Lower lobe of right lung (tissue), 2 donors: ENCODE results near the gene ITGB8. TPM values are rescaled to one million over a fixed set of nuclear protein-coding genes. Genes with fewer than 3 reads are reported as not detected.

Experiments used
- ATAC-seq, 2 donors: fragments of 200-7000 bp; cut with Tn5 transposase; one replicate each; pipeline ENCODE4 v1.9.1; 2020 to 2022; ENCODE audit warnings: mild to moderate bottlenecking in 2 of 2, moderate library complexity in 2 of 2
- DNase-seq: peaks from one replicate; pipeline ENCODE4 v3.0.0-alpha.2; 2020
- H3K27ac ChIP-seq: fragments of 200-600 bp; one replicate; pipeline ENCODE4 v1.8.0; 2022
- H3K27me3 ChIP-seq: fragments of 200-600 bp; one replicate; pipeline ENCODE4 v1.8.0; 2022; ENCODE audit warnings: low read depth
- H3K36me3 ChIP-seq: fragments of 200-600 bp; one replicate; pipeline ENCODE4 v1.8.0; 2022; ENCODE audit warnings: mild to moderate bottlenecking
- H3K4me1 ChIP-seq: fragments of 200-600 bp; one replicate; pipeline ENCODE4 v1.8.0; 2022
- H3K4me3 ChIP-seq: fragments of 200-600 bp; one replicate; pipeline ENCODE4 v1.8.0; 2022; ENCODE audit warnings: mild to moderate bottlenecking
- H3K9me3 ChIP-seq: fragments of 200-600 bp; one replicate; pipeline ENCODE4 v1.8.0; 2022
- intact Hi-C: fragments of 100-400 bp; cut with DNase I; formaldehyde crosslinking; loops from one replicate; pipeline ENCODE4 v1.11.0; 2022
- total RNA-seq: library from RNA; stranded (reverse); fragmentation: NEBNext Ultra II Directional; extraction: Animal tissue kit (Norgen Biotek cat#: 25700); gene quantifications from one replicate; pipeline ENCODE4 v1.2.1, GENCODE V29; 2021
- TF ChIP-seq, protein P1 (sequence below): fragments of 200-600 bp; IDR thresholded peaks from one replicate; pipeline ENCODE4 v1.8.0; 2022; ENCODE audit warnings: antibody characterized with exemption, mild to moderate bottlenecking
- donor health status: DM: no; HTN: yes; CAD: no; lungs with severe emphysema.

The ITGB8 gene
- total RNA-seq, 1 donor from 2014 or later: 8.0 TPM

DNA sequence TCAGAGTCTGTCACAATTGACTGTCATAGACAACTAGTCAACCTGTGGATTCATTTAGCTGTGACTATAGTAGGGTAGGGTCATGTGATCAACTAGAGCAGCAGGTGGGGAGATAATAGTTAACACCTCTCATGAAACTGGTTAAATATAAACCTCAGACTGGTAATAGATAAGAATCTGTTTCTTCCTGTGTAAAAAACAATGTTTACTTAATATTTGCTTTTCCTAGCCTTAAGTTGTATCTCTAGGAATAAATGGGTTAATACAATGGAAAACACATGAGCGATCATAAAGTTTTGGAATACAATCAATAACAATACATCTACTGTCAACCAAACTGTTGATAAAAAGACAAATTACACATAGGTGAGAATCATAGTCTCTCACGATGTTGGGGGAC lies 43.4 kb upstream of the ITGB8 start:
- ATAC-seq (no peak), DNase-seq (no peak)
- TF ChIP-seq, protein P1, sequence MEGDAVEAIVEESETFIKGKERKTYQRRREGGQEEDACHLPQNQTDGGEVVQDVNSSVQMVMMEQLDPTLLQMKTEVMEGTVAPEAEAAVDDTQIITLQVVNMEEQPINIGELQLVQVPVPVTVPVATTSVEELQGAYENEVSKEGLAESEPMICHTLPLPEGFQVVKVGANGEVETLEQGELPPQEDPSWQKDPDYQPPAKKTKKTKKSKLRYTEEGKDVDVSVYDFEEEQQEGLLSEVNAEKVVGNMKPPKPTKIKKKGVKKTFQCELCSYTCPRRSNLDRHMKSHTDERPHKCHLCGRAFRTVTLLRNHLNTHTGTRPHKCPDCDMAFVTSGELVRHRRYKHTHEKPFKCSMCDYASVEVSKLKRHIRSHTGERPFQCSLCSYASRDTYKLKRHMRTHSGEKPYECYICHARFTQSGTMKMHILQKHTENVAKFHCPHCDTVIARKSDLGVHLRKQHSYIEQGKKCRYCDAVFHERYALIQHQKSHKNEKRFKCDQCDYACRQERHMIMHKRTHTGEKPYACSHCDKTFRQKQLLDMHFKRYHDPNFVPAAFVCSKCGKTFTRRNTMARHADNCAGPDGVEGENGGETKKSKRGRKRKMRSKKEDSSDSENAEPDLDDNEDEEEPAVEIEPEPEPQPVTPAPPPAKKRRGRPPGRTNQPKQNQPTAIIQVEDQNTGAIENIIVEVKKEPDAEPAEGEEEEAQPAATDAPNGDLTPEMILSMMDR: no peak
- no peaks in the 10 kb centered on the region for H3K36me3 ChIP-seq
- H3K4me1 ChIP-seq: no peaks in the 10 kb centered on the region
- no peaks in the 10 kb centered on the region for H3K9me3 ChIP-seq
- H3K27me3 ChIP-seq: no peaks in the 10 kb centered on the region
- no peak overlapping the region for H3K27ac ChIP-seq
- intact Hi-C loops: no loop called here
- H3K4me3 ChIP-seq: no peak overlapping the region

DNA sequence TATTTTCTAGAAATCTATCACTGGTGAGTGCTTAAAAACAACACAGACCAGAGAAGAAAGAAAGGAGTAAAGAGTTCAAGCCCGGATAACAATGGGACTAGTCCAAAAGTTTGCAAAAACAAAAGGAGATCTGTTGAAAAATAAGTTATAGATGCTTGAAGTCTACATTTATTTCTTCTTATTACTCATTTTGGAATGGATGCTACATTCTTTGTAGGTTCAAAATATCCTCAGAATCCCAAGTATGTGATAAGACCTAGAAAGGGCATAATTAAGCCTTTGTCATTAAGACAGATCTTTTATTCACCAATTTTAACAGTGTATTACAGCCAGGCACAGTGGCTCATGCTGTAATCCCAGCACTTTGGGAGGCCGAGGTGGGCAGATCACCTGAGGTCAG lies 42.7 kb upstream of the ITGB8 start:
- Histone ChIP-seq H3K4me3 (no peak overlapping the region), H3K27ac (no peak overlapping the region), H3K27me3 (no peaks in the 10 kb centered on the region), H3K9me3 (no peaks in the 10 kb centered on the region), H3K4me1 (no peaks in the 10 kb centered on the region), H3K36me3 (no peaks in the 10 kb centered on the region)
- no peak for DNase-seq
- TF ChIP-seq, protein P1: no peak
- intact Hi-C loops: no loop called here
- no peak for ATAC-seq

DNA sequence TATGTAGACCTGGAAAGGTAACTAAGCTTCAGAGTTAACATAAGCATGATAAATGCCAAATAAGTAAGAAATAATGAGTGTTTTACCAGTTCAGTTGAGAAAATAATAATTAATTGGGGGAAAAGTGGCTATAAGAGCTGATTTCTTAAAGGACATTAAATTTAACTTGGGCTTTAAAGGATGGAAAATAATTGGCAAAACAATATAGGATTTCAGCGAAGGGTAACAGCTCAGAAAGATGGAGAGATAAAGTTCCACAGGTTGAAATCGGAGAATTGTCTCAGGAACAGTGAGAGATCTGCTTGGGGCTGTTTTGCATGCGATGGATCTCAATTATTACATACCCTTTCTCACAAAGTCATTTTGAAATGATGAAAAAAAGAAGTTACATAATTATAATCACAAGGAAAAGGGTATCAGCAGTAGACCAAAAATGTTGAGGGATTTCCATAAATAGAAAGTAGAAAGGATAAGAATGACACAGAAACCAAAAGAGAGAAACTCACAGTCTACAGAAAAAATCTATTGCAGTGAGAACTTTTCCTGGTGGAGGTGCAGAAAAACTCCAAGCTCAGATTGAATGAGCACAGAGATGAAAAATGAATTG lies 40.1 kb upstream of the ITGB8 start:
- no peak overlapping the region for H3K27ac ChIP-seq
- ATAC-seq (no peak), DNase-seq (no peak)

DNA sequence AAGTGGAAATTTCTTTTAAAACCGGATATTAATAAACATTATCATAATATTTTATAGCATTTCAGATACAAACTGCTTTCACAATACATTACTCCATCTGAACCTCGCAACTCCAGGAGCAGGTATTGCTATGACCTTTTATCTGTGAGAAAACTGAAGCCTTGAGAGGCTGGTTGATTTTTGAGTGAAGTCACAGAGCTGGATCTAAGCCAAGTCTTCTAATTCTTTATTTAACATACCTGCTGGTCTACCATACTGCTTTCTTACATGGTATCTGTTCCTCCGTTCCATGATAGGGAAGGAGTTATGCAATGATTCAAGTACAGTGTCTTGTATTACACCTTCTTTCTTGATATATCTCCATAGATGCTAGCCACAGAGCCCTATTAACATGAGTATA lies 37.4 kb upstream of the ITGB8 start:
- ATAC-seq (no peak), DNase-seq (no peak)
- intact Hi-C loops: no loop called here
- H3K4me3 ChIP-seq: no peak overlapping the region
- no peak overlapping the region for H3K27ac ChIP-seq
- no peaks in the 10 kb centered on the region for H3K36me3 ChIP-seq
- no peaks in the 10 kb centered on the region for H3K27me3 ChIP-seq
- no peaks in the 10 kb centered on the region for H3K9me3 ChIP-seq
- TF ChIP-seq, protein P1: no peak
- H3K4me1 ChIP-seq: no peaks in the 10 kb centered on the region

More for the DNA sequence above, 40.1 kb upstream of the ITGB8 start:
- intact Hi-C loops: no loop called here
- Histone ChIP-seq H3K9me3 (no peaks in the 10 kb centered on the region), H3K4me1 (no peaks in the 10 kb centered on the region), H3K36me3 (no peaks in the 10 kb centered on the region), H3K27me3 (no peaks in the 10 kb centered on the region), H3K4me3 (no peak overlapping the region)
- TF ChIP-seq, protein P1: no peak

DNA sequence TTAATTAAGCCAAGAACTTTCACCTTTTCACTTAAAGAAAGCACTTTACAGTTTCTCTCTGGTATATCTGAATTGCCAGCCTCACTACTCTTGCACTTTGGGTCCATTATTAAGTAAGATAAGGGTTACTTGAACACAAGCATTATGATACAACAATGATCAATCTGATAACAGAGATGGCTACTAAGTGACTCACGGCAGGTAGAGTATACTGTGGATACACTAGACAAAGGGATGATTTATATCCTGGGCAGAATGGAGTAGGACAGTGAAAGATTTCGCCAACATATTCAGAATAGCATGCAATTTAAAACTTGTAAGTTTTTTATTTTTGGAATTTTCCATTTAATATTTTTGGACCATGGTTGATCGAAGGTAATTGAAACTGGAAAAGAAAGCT lies 34.3 kb upstream of the ITGB8 start:
- intact Hi-C loops: no loop called here
- no peaks in the 10 kb centered on the region for H3K36me3 ChIP-seq
- no peak for DNase-seq
- TF ChIP-seq, protein P1: no peak
- no peak overlapping the region for H3K27ac ChIP-seq
- H3K4me1 ChIP-seq: no peaks in the 10 kb centered on the region
- no peaks in the 10 kb centered on the region for H3K9me3 ChIP-seq
- ATAC-seq: no peak
- H3K4me3 ChIP-seq: no peak overlapping the region
- no peaks in the 10 kb centered on the region for H3K27me3 ChIP-seq
